Progenitor cell of endocrine pancreas (in vitro differentiated cells): ENCODE data around the gene KATNBL1. TPM values are rescaled to one million over a fixed set of nuclear protein-coding genes. Genes with fewer than 3 reads are reported as not detected.

ENCODE experiments used
- DNase-seq: peaks from one replicate; pipeline ENCODE4 v3.0.0; 2021; ENCODE audit warnings: low spot score; ENCODE audit not compliant: unreplicated experiment
- H3K27ac Mint-ChIP-seq: 2 replicates; pipeline ENCODE4 v1.8.0; 2021; ENCODE audit warnings: mild to moderate bottlenecking, moderate library complexity, mixed read lengths
- H3K27me3 Mint-ChIP-seq: 2 replicates; pipeline ENCODE4 v1.8.0; 2021; ENCODE audit warnings: mixed read lengths
- H3K36me3 Mint-ChIP-seq: 2 replicates; pipeline ENCODE4 v1.8.0; 2022; ENCODE audit warnings: mixed read lengths; ENCODE audit not compliant: insufficient read depth
- H3K4me1 Mint-ChIP-seq: 2 replicates; pipeline ENCODE4 v1.8.0; 2021; ENCODE audit warnings: low read depth, mixed read lengths
- H3K4me3 Mint-ChIP-seq: 2 replicates; pipeline ENCODE4 v1.8.0; 2021; ENCODE audit warnings: low read depth, mild to moderate bottlenecking, moderate library complexity, mixed read lengths
- H3K9me3 Mint-ChIP-seq: 2 replicates; pipeline ENCODE4 v1.8.0; 2021; ENCODE audit warnings: low read depth, mixed read lengths
- total RNA-seq: library from RNA; stranded (reverse); gene quantifications from 2 replicates; pipeline ENCODE4 v1.2.1, GENCODE V29; 2021
- TF ChIP-seq, protein P1 (sequence below): fragments of 200-600 bp; sonication (generic); IDR thresholded peaks from one replicate; pipeline ENCODE4 v1.5.0; 2021; ENCODE audit warnings: antibody characterized with exemption, mild to moderate bottlenecking; ENCODE audit not compliant: unreplicated experiment

KATNBL1 gene
- total RNA-seq, 1 donor from 2014 or later = 71.4 TPM

DNA sequence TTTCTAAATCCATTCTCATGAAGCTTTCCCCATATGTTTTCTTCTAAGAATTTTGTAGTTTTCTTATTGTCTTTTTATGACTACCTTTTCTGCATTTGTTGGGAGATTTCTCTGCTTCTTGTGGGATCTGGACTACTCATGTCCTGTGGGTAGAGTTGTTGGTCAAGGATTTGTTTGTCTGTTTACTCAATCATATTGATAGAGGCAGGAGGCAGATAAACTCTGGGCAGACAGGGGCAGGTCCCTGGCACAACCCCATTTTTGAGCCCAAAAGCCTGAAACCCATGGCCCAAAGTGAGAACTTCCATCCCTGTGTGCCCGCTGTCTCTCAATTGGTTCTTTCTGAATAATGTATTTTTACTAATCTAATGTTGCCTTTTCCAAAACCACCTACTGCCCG, 95.7 kb downstream of the KATNBL1 start:
- Mint-ChIP-seq H3K4me1 (no peaks in the 10 kb centered on the region), H3K4me3 (no peak overlapping the region), H3K9me3 (no peaks in the 10 kb centered on the region), H3K27me3 (no peaks in the 10 kb centered on the region), H3K27ac (no peak overlapping the region), H3K36me3 (no peaks in the 10 kb centered on the region)
- TF ChIP-seq, protein P1, sequence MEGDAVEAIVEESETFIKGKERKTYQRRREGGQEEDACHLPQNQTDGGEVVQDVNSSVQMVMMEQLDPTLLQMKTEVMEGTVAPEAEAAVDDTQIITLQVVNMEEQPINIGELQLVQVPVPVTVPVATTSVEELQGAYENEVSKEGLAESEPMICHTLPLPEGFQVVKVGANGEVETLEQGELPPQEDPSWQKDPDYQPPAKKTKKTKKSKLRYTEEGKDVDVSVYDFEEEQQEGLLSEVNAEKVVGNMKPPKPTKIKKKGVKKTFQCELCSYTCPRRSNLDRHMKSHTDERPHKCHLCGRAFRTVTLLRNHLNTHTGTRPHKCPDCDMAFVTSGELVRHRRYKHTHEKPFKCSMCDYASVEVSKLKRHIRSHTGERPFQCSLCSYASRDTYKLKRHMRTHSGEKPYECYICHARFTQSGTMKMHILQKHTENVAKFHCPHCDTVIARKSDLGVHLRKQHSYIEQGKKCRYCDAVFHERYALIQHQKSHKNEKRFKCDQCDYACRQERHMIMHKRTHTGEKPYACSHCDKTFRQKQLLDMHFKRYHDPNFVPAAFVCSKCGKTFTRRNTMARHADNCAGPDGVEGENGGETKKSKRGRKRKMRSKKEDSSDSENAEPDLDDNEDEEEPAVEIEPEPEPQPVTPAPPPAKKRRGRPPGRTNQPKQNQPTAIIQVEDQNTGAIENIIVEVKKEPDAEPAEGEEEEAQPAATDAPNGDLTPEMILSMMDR = no peak
- DNase-seq = no peak

DNA sequence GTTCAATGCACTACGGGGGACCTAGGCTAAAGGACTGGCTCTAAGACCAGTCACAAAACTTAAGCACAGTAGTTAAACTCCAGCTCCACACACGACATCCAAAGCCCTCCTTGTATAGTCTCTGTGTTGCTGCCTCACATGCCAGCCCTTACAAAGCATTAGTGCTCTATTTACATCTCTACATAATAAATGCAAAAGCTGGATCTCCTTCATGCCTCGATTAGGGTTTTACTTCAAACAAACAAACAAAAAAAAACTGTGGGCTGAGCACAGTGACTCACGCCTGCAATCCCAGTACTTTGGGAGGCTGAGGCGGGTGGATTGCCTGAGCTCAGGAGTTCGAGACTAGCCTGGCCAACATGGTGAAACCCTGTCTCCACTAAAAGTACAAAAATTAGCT, 98.4 kb downstream of the KATNBL1 start:
- H3K27me3 Mint-ChIP-seq = no peaks in the 10 kb centered on the region
- H3K4me1 Mint-ChIP-seq = no peaks in the 10 kb centered on the region
- H3K9me3 Mint-ChIP-seq = no peaks in the 10 kb centered on the region

DNA sequence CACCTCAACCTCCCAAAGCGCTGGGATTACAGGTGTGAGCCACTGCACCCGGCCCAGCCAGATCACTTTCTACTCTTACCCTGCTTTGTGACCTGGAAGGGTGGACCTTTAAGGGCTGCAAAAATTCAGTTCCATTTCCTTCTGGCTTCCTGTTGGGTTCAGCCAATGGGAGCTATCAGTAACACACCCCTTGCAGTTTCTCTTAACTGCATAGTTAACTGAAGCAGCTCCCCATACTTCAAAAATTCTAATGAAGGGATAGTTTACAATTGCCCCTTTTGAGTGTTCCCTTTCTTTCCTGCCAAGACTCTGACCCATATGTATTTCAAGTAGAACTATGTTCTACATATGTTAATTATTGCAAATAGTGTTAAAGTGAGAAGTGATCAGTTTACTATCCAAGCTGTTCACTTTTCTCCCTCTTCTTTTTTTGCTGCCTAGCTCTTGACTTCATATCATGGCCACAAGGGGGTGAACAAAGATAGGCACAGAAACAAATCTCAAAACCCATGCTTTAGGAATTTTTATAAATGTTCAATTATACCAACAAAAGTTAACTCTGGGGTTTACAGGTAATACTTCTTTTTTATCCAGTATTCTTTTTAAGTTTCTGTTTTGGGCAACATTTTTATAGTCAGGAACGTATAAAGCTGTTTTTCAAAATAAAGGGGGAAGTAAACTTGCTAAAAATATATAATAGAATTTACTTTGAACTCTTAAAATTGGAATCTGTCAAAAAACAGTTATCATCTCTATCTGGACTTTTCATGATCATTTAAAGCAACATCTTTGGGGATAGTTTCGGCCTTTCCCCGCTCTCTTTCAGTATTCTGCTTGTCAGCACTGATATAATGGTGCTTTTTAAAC, 99.9 kb downstream of the KATNBL1 start:
- DNase-seq = no peak
- H3K4me3 Mint-ChIP-seq = no peak overlapping the region

More for the DNA sequence above, 98.4 kb downstream of the KATNBL1 start:
- no peak overlapping the region for H3K4me3 Mint-ChIP-seq
- no peaks in the 10 kb centered on the region for H3K36me3 Mint-ChIP-seq
- TF ChIP-seq, protein P1 = no peak
- DNase-seq = no peak
- no peak overlapping the region for H3K27ac Mint-ChIP-seq

DNA sequence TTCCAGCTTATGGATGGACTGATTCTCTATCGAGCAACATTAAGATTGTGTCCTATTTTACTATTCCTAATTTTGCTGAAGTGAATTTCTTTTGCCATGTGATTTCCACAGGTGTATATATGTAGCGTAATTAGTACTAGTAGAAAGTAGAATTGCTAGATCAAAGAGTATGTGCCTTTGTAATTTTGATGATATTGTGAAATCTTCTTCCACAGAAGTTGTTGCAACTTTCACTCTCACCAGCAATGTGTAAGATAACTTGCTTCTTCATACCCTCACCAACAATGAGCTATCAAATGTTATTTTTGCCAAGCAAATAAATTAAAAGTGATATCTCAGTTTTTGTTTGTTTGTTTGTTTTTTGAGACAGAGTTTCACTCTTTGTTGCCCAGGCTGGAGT, 102.6 kb downstream of the KATNBL1 start:
- H3K36me3 Mint-ChIP-seq = peaks cover 3% of the 10 kb centered on the region
- no peaks in the 10 kb centered on the region for H3K27me3 Mint-ChIP-seq
- no peak overlapping the region for H3K4me3 Mint-ChIP-seq
- no peak for DNase-seq
- no peak overlapping the region for H3K27ac Mint-ChIP-seq
- H3K4me1 Mint-ChIP-seq = no peaks in the 10 kb centered on the region
- H3K9me3 Mint-ChIP-seq = no peaks in the 10 kb centered on the region
- TF ChIP-seq, protein P1 = no peak

More for the DNA sequence above, 99.9 kb downstream of the KATNBL1 start:
- Mint-ChIP-seq H3K36me3 (no peaks in the 10 kb centered on the region), H3K9me3 (no peaks in the 10 kb centered on the region), H3K27me3 (no peaks in the 10 kb centered on the region), H3K4me1 (no peaks in the 10 kb centered on the region), H3K27ac (no peak overlapping the region)
- TF ChIP-seq, protein P1 = peak; percentile 67

DNA sequence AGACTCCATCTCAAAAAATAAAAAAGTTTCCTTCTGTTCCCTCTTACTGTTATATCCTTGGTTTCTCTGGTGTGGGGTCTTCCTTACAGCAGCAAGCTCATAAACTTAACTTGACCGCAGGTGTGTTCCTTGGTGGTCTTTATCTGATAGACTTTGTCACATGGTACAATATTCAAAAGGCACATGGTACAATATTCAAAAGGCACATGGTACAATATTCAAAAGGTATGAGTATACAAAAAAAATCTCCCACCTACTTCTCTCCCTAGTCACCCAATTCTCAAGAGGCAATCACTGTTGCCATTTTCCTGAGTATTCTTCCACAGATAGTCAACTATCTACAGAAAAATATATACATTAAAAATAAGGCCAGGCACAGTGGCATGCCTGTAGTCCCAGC, 103.5 kb downstream of the KATNBL1 start:
- H3K4me1 Mint-ChIP-seq = peaks cover 4% of the 10 kb centered on the region
- peaks cover 3% of the 10 kb centered on the region for H3K36me3 Mint-ChIP-seq
- TF ChIP-seq, protein P1 = no peak
- no peaks in the 10 kb centered on the region for H3K9me3 Mint-ChIP-seq
- H3K27me3 Mint-ChIP-seq = no peaks in the 10 kb centered on the region
- no peak overlapping the region for H3K27ac Mint-ChIP-seq
- no peak for DNase-seq
- H3K4me3 Mint-ChIP-seq = no peak overlapping the region
